ENCODE measurements around the gene ASIC4. TPM values are rescaled to one million over a fixed set of nuclear protein-coding genes. Genes with fewer than 3 reads are reported as not detected.

The ASIC4 gene
- total RNA-seq, 1 donor: not detected

GRCh38 chr2:219545295-219545942 lies 31.1 kb downstream of the ASIC4 start:
- TF ChIP-seq CTCF (IDR thresholded peaks at IDR 0.05; ENCODE audit: insufficient read depth, low read depth, low read length): no peak
- DNase-seq (ENCODE audit: low read depth): no peak
- no peak overlapping the region for H3K4me3 ChIP-seq (ENCODE audit: low read depth, low read length)

- H3K4me3 ChIP-seq (ENCODE audit: low read depth, low read length): no peak overlapping the region
- no peak for TF ChIP-seq CTCF (IDR thresholded peaks at IDR 0.05; ENCODE audit: insufficient read depth, low read depth, low read length)
- DNase-seq (ENCODE audit: low read depth): no peak
These were observed 31.7 kb downstream of the ASIC4 start for GRCh38 chr2:219545943-219546352.

GRCh38 chr2:219547621-219548020 lies 33.3 kb downstream of the ASIC4 start:
- no peak overlapping the region for H3K4me3 ChIP-seq (ENCODE audit: low read depth, low read length)
- DNase-seq (ENCODE audit: low read depth): no peak
- no peak for TF ChIP-seq CTCF (IDR thresholded peaks at IDR 0.05; ENCODE audit: insufficient read depth, low read depth, low read length)

- no peak overlapping the region for H3K4me3 ChIP-seq (ENCODE audit: low read depth, low read length)
- TF ChIP-seq CTCF (IDR thresholded peaks at IDR 0.05; ENCODE audit: insufficient read depth, low read depth, low read length): no peak
- no peak for DNase-seq (ENCODE audit: low read depth)
These were observed 34.7 kb downstream of the ASIC4 start for GRCh38 chr2:219548990-219549389.

DNA sequence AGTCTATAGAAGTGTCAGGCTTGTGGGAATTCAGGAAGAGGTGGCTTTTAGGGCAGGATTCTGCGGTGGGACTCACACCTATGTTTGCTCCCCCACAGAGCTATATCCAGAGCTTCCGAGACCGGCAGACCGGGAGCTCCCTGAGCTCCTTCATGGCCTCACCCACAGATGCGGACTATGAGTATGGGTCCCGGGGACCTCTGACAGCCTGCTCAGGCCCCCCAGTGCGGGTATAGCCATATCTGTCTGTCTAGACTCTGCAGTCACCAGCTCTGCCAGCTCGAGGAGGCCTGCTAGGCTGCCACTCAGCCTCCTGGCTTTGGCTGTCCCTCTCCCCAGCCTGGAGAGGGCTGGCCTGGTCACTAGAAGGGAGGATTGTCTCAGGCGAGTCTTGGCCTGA lies 35.3 kb downstream of the ASIC4 start:
- no peak overlapping the region for H3K4me3 ChIP-seq (ENCODE audit: low read depth, low read length)
- DNase-seq (ENCODE audit: low read depth): no peak
- TF ChIP-seq CTCF (IDR thresholded peaks at IDR 0.05; ENCODE audit: insufficient read depth, low read depth, low read length): no peak

GRCh38 chr2:219551441-219552381 lies 37.4 kb downstream of the ASIC4 start:
- peak overlapping the region; percentile 68 for H3K4me3 ChIP-seq (ENCODE audit: low read depth, low read length)
- no peak for TF ChIP-seq CTCF (IDR thresholded peaks at IDR 0.05; ENCODE audit: insufficient read depth, low read depth, low read length)
- DNase-seq (ENCODE audit: low read depth): peak; percentile 49
